Hematopoietic multipotent progenitor cell treated with erythropoietin and hydrocortisone succinate and interleukin-3 and kit ligand, for 8 days (in vitro differentiated cells): ENCODE data around the gene GANAB.
A peak's percentile ranks its signal among the peaks of the same experiment; 100 is the strongest.
"Not testable (repeated sequence)": the region's sequence is repeated elsewhere in the genome, so short reads cannot be mapped to it uniquely, and the experiment has no call there.

ENCODE experiments used
- DNase-seq: peaks from one replicate; pipeline ENCODE4 v3.0.0-alpha.2; 2015

The GANAB gene

GRCh38 chr11:62666259-62666926 lies 20.0 kb upstream of the GANAB start:
- DNase-seq, result peak; percentile 22

- DNase-seq, result peak; percentile 57
These were observed 19.3 kb upstream of the GANAB start for GRCh38 chr11:62665599-62666258.

- DNase-seq, result peak; percentile 93
These were observed 18.7 kb upstream of the GANAB start, which contains the start of the genes C11orf98 and CSKMT for GRCh38 chr11:62665075-62665598. Gene C11orf98 (minus strand): TSS chr11:62665210. CDS start chr11:62665169, 41 bp downstream. Gene CSKMT (plus strand): TSS chr11:62665312. CDS start chr11:62665880, 568 bp downstream.

- peak; percentile 66 for DNase-seq
These were observed 18.1 kb upstream of the GANAB start for GRCh38 chr11:62664405-62665074.

GRCh38 chr11:62656796-62657429 lies 10.5 kb upstream of the GANAB start:
- DNase-seq, result no peak

- DNase-seq, result no peak
These were observed 7.9 kb upstream of the GANAB start for GRCh38 chr11:62654297-62654696.

GRCh38 chr11:62652161-62653006 lies 6.0 kb upstream of the GANAB start:
- peak; percentile 49 for DNase-seq

GRCh38 chr11:62650283-62650682 lies 3.9 kb upstream of the GANAB start:
- DNase-seq, result not testable (repeated sequence)

GRCh38 chr11:62649486-62649885 lies 3.1 kb upstream of the GANAB start:
- DNase-seq, result no peak

GRCh38 chr11:62648967-62649364 lies 2.6 kb upstream of the GANAB start:
- DNase-seq, result no peak

GRCh38 chr11:62648185-62648966 lies 2.0 kb upstream of the GANAB start:
- DNase-seq, result no peak

GRCh38 chr11:62647609-62648005 lies 1.2 kb upstream of the GANAB start:
- no peak for DNase-seq

- no peak for DNase-seq
These were observed 604 bp upstream of the GANAB start for GRCh38 chr11:62646825-62647608.

- peak; percentile 26 for DNase-seq
These were observed 805 bp downstream of the GANAB start for GRCh38 chr11:62645671-62645945.

- DNase-seq, result no peak
These were observed 2.2 kb downstream of the GANAB start for GRCh38 chr11:62644220-62644619.

- DNase-seq, result no peak
These were observed 13.9 kb downstream of the GANAB start for GRCh38 chr11:62632492-62632891.

- peak; percentile 13 for DNase-seq
These were observed 18.7 kb downstream of the GANAB start for GRCh38 chr11:62627713-62628112.

GRCh38 chr11:62622476-62623089 lies 23.8 kb downstream of the GANAB start:
- DNase-seq, result no peak

GRCh38 chr11:62621567-62622470 lies 24.6 kb downstream of the GANAB start, which contains the start of gene B3GAT3:
Gene B3GAT3 (minus strand): TSS chr11:62621986. CDS start chr11:62621947, 39 bp downstream.
- peak; percentile 98 for DNase-seq
